HCT116 (cell line): ENCODE data around the gene CPA5. TPM values are rescaled to one million over a fixed set of nuclear protein-coding genes. Genes with fewer than 3 reads are reported as not detected.

Experiments used
- ATAC-seq: fragments of 200-7000 bp; cut with Tn5 transposase; 2 replicates; pipeline ENCODE4 v1.9.1; 2020; ENCODE audit warnings: mild to moderate bottlenecking, moderate library complexity
- BruUV-seq: library from RNA; stranded (reverse); fragments of 400-500 nt; replicated peaks from 2 replicates; lab custom pipeline; 2021; lab: Mats Ljungman, UMichigan
- CTCF ChIA-PET: fragments of 300-600 bp; sonication (Branson Sonifier 250); formaldehyde crosslinking; loops from one replicate; lab custom pipeline; 2021; ENCODE audit warnings: antibody characterized with exemption; lab: Charles Lee
- POLR2A ChIA-PET: fragments of 300-600, 350-600 bp; sonication (Branson Sonifier 250); formaldehyde crosslinking; loops from one replicate; lab custom pipeline; 2021; ENCODE audit warnings: antibody characterized with exemption; lab: Charles Lee
- RAD21 ChIA-PET, 2 experiments: fragments of 300-600 bp; sonication (Branson Sonifier 250); formaldehyde crosslinking; loops; one replicate each; lab custom pipeline; 2023; ENCODE audit warnings: low total read pairs in 2 of 2; ENCODE audit not compliant: uncharacterized antibody in 2 of 2, unreplicated experiment in 2 of 2, low non-redundant PET in 1 of 2; lab: Charles Lee
- DNase-seq: peaks from one replicate; pipeline ENCODE4 v3.0.0-alpha.2; 2010; ENCODE audit warnings: low read depth, low spot score
- H2AFZ ChIP-seq: fragments of 200-600 bp; shearing (Covaris generic), sonication (generic); 2 replicates; pipeline ENCODE4 v1.6.1; 2017; ENCODE audit warnings: low read depth, mixed run types, mixed read lengths, antibody characterized with exemption, low read length; ENCODE audit not compliant: poor library complexity, severe bottlenecking
- H3K27ac ChIP-seq: 2 replicates; pipeline ENCODE4 v1.5.1; 2012; ENCODE audit warnings: low read depth, low read length
- H3K27me3 ChIP-seq: fragments of 200-600 bp; sonication (generic); 2 replicates; pipeline ENCODE4 v1.6.1; 2016; ENCODE audit warnings: mixed run types, low read length, mixed read lengths; ENCODE audit not compliant: insufficient read depth
- H3K36me3 ChIP-seq, 2 experiments: fragments of 200-500 bp in 1 of 2; fragments of 200-600 bp in 1 of 2; sonication (Bioruptor generic) in 1 of 2; sonication (generic) in 1 of 2; 2 replicates each; pipeline versions ENCODE4 v1.5.1 to v1.6.1; 2014 to 2016; ENCODE audit warnings: low read length in 2 of 2, inconsistent platforms in 1 of 2, mixed read lengths in 1 of 2, mixed run types in 1 of 2; ENCODE audit not compliant: insufficient read depth in 2 of 2, control insufficient read depth in 1 of 2
- H3K4me1 ChIP-seq, 2 experiments: fragments of 200-600 bp in 1 of 2; sonication (generic) in 1 of 2; 2 replicates each; pipeline versions ENCODE4 v1.5.1 to v1.6.1; 2012 to 2017; ENCODE audit warnings: low read length in 2 of 2, inconsistent platforms in 1 of 2, mild to moderate bottlenecking in 1 of 2, mixed read lengths in 1 of 2, mixed run types in 1 of 2, moderate library complexity in 1 of 2; ENCODE audit not compliant: insufficient read depth in 2 of 2, control insufficient read depth in 1 of 2
- H3K4me2 ChIP-seq: fragments of 200-600 bp; sonication (generic); 2 replicates; pipeline ENCODE4 v1.6.1; 2017; ENCODE audit warnings: mixed run types, low read length, mixed read lengths
- H3K4me3 ChIP-seq, 2 experiments: fragments of 200-600 bp in 1 of 2; sonication (generic) in 1 of 2; replicated peaks in 1 of 2; 2 replicates each; pipeline ENCODE4 v1.5.1; 2011 to 2016; ENCODE audit warnings: low read length in 2 of 2, control low read depth in 1 of 2, low read depth in 1 of 2, mild to moderate bottlenecking in 1 of 2, mixed read lengths in 1 of 2, mixed run types in 1 of 2
- H3K79me2 ChIP-seq: fragments of 200-600 bp; sonication (generic); 2 replicates; pipeline ENCODE4 v1.6.1; 2017; ENCODE audit warnings: mild to moderate bottlenecking, mixed run types, low read length, moderate library complexity, mixed read lengths; ENCODE audit not compliant: insufficient read depth
- H3K9ac ChIP-seq: fragments of 200-600 bp; sonication (generic); 2 replicates; pipeline ENCODE4 v1.6.1; 2016; ENCODE audit warnings: low read length, mixed read lengths
- H3K9me2 ChIP-seq: fragments of 200-600 bp; sonication (generic), shearing (Covaris generic); 2 replicates; pipeline ENCODE4 v1.6.1; 2017; ENCODE audit warnings: mixed run types, mild to moderate bottlenecking, moderate library complexity; ENCODE audit not compliant: insufficient read depth
- H3K9me3 ChIP-seq, 2 experiments: fragments of 200-500 bp in 1 of 2; fragments of 200-600 bp in 1 of 2; sonication (Bioruptor generic) in 1 of 2; sonication (generic) in 1 of 2; 2 replicates each; pipeline ENCODE4 v1.6.1; 2014 to 2017; ENCODE audit warnings: low read length in 2 of 2, mixed read lengths in 2 of 2, inconsistent platforms in 1 of 2, low read depth in 1 of 2, mild to moderate bottlenecking in 1 of 2, mixed run types in 1 of 2, moderate library complexity in 1 of 2; ENCODE audit not compliant: control insufficient read depth in 1 of 2, insufficient read depth in 1 of 2
- H4K20me1 ChIP-seq: fragments of 200-600 bp; sonication (generic), shearing (Covaris generic); 2 replicates; pipeline ENCODE4 v1.6.1; 2017; ENCODE audit warnings: mixed run types, mild to moderate bottlenecking, moderate library complexity; ENCODE audit not compliant: insufficient read depth
- ATF3 ChIP-seq: IDR thresholded peaks from 2 replicates; pipeline ENCODE4 v1.6.1; 2012
- CBX3 ChIP-seq: IDR thresholded peaks from 2 replicates; pipeline ENCODE4 v1.6.1; 2012; ENCODE audit warnings: low read depth
- CEBPB ChIP-seq: IDR thresholded peaks from 2 replicates; pipeline ENCODE4 v1.6.1; 2012; ENCODE audit warnings: low read depth
- EGR1 ChIP-seq: IDR thresholded peaks from 2 replicates; pipeline ENCODE4 v1.6.1; 2012; ENCODE audit warnings: low read depth
- EZH2 ChIP-seq: fragments of 200-600 bp; sonication (generic); IDR thresholded peaks from 2 replicates; pipeline ENCODE4 v1.6.1; 2017; ENCODE audit warnings: antibody characterized with exemption, mixed run types
- EZH2phosphoT487 ChIP-seq: fragments of 200-600 bp; IDR thresholded peaks from 2 replicates; pipeline ENCODE4 v1.6.1; 2018; ENCODE audit warnings: antibody characterized with exemption, borderline replicate concordance
- POLR2A ChIP-seq: IDR thresholded peaks from 2 replicates; pipeline ENCODE4 v1.7.0; 2011; ENCODE audit warnings: borderline replicate concordance; ENCODE audit not compliant: insufficient read depth, insufficient read length; ENCODE audit errors: extremely low read depth
- POLR2AphosphoS5 ChIP-seq: IDR thresholded peaks from 2 replicates; pipeline ENCODE4 v1.6.1; 2011; ENCODE audit warnings: mild to moderate bottlenecking, low read depth, low read length, moderate library complexity
- RAD21 ChIP-seq: IDR thresholded peaks from 2 replicates; pipeline ENCODE4 v1.6.1; 2012; ENCODE audit warnings: low read depth, mild to moderate bottlenecking
- SP1 ChIP-seq: IDR thresholded peaks from 2 replicates; pipeline ENCODE4 v1.6.1; 2012; ENCODE audit warnings: low read depth
- SRF ChIP-seq: IDR thresholded peaks from 2 replicates; pipeline ENCODE4 v1.6.1; 2012; ENCODE audit warnings: low read depth
- ZFX ChIP-seq: fragments of 450-650 bp; IDR thresholded peaks from 2 replicates; pipeline ENCODE4 v1.6.1; 2017
- intact Hi-C: fragments of 100-400 bp; cut with micrococcal nuclease; formaldehyde crosslinking; loops from 2 replicates; pipeline ENCODE4 v1.10.0; 2022
- total RNA-seq: library from RNA; stranded (reverse); gene quantifications from one replicate; pipeline ENCODE4 v1.2.1, GENCODE V29; 2021; ENCODE audit not compliant: unreplicated experiment
- TF ChIP-seq, protein P1 (sequence below), 3 experiments: fragments of 200-600 bp in 1 of 3; sonication (generic) in 1 of 3; IDR thresholded peaks in 2 of 3; conservative IDR thresholded peaks in 1 of 3; 2 replicates each; pipeline ENCODE4 v1.5.1; 2012 to 2017; ENCODE audit warnings: low read depth in 2 of 3, low read length in 2 of 3, antibody characterized with exemption in 1 of 3, borderline replicate concordance in 1 of 3, control low read depth in 1 of 3, mild to moderate bottlenecking in 1 of 3, mixed read lengths in 1 of 3, mixed run types in 1 of 3, moderate library complexity in 1 of 3; ENCODE audit not compliant: insufficient read depth in 1 of 3

Gene CPA5
- total RNA-seq, 1 experiment from 2014 or later: not detected

GRCh38 chr7:130379532-130379920 is 34.9 kb downstream of the CPA5 start:
- ChIA-PET RAD21 (no interaction called here), CTCF (no interaction called here), POLR2A (no interaction called here)
- H3K4me1 ChIP-seq: no peaks in the 10 kb centered on the region
- intact Hi-C loops: no loop called here
- BruUV-seq: no TSS peak
- no peak overlapping the region for H3K27ac ChIP-seq
- no peak overlapping the region for H3K4me2 ChIP-seq
- H3K9me3 ChIP-seq: no peaks in the 10 kb centered on the region
- H3K79me2 ChIP-seq: no peaks in the 10 kb centered on the region
- H3K36me3 ChIP-seq: no peaks in the 10 kb centered on the region
- H4K20me1 ChIP-seq: no peaks in the 10 kb centered on the region
- no peak for ATAC-seq
- no peak overlapping the region for H3K9ac ChIP-seq
- no peak for DNase-seq
- no peaks in the 10 kb centered on the region for H3K9me2 ChIP-seq
- no peak overlapping the region for H2AFZ ChIP-seq
- H3K4me3 ChIP-seq: no peak overlapping the region
- H3K27me3 ChIP-seq: no peaks in the 10 kb centered on the region
- TF ChIP-seq CBX3 (no peak), SRF (no peak), POLR2A (no peak), EGR1 (no peak), EZH2phosphoT487 (no peak), SP1 (no peak), RAD21 (no peak), POLR2AphosphoS5 (no peak), EZH2 (no peak), CEBPB (no peak), ATF3 (no peak), ZFX (no peak)
- TF ChIP-seq, protein P1, sequence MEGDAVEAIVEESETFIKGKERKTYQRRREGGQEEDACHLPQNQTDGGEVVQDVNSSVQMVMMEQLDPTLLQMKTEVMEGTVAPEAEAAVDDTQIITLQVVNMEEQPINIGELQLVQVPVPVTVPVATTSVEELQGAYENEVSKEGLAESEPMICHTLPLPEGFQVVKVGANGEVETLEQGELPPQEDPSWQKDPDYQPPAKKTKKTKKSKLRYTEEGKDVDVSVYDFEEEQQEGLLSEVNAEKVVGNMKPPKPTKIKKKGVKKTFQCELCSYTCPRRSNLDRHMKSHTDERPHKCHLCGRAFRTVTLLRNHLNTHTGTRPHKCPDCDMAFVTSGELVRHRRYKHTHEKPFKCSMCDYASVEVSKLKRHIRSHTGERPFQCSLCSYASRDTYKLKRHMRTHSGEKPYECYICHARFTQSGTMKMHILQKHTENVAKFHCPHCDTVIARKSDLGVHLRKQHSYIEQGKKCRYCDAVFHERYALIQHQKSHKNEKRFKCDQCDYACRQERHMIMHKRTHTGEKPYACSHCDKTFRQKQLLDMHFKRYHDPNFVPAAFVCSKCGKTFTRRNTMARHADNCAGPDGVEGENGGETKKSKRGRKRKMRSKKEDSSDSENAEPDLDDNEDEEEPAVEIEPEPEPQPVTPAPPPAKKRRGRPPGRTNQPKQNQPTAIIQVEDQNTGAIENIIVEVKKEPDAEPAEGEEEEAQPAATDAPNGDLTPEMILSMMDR (IDR thresholded peaks at IDR 0.05 in 2 of 3, conservative IDR thresholded peaks at IDR 0.05 in 1 of 3; ENCODE audit: borderline replicate concordance in 1 of 3, insufficient read depth in 1 of 3, low read depth in 2 of 3, low read length in 2 of 3): no peak
